HFF-Myc (cell line): ENCODE measurements around the gene NDUFB6.

ENCODE experiments used
- DNase-seq: peaks from one replicate; pipeline ENCODE4 v3.0.0-alpha.2; 2011; ENCODE audit warnings: low read depth; ENCODE audit errors: extremely low read depth
- H3K4me3 ChIP-seq: replicated peaks from 2 replicates; pipeline ENCODE4 v1.5.1; 2011; ENCODE audit warnings: low read depth, mild to moderate bottlenecking, control low read depth, low read length
- TF ChIP-seq, protein P1 (sequence below): IDR thresholded peaks from 2 replicates; pipeline ENCODE4 v1.5.1; 2012; ENCODE audit warnings: mild to moderate bottlenecking, low read depth, low read length, control low read depth; ENCODE audit errors: missing control alignments

NDUFB6 gene

DNA sequence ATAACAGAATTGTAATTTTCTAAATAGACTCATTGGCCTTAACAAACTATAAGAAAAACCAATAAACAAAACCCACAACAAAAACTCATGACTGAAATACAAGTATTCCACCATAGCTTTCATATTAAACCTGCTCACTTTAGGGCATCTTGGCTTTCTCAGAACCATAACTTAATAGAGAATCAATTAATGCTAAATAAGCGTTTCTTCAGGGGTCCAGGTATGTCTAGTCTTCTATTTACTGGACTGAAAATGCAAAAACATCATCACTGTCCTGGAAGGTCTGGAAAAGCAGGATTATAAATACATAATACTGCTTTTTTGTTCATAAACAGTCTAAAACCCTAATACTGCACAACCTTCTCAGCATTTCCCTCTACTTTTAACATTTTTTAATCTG lies 27.1 kb downstream of the NDUFB6 start:
- TF ChIP-seq, protein P1, sequence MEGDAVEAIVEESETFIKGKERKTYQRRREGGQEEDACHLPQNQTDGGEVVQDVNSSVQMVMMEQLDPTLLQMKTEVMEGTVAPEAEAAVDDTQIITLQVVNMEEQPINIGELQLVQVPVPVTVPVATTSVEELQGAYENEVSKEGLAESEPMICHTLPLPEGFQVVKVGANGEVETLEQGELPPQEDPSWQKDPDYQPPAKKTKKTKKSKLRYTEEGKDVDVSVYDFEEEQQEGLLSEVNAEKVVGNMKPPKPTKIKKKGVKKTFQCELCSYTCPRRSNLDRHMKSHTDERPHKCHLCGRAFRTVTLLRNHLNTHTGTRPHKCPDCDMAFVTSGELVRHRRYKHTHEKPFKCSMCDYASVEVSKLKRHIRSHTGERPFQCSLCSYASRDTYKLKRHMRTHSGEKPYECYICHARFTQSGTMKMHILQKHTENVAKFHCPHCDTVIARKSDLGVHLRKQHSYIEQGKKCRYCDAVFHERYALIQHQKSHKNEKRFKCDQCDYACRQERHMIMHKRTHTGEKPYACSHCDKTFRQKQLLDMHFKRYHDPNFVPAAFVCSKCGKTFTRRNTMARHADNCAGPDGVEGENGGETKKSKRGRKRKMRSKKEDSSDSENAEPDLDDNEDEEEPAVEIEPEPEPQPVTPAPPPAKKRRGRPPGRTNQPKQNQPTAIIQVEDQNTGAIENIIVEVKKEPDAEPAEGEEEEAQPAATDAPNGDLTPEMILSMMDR, result no peak
- DNase-seq, result no peak
- no peak overlapping the region for H3K4me3 ChIP-seq

DNA sequence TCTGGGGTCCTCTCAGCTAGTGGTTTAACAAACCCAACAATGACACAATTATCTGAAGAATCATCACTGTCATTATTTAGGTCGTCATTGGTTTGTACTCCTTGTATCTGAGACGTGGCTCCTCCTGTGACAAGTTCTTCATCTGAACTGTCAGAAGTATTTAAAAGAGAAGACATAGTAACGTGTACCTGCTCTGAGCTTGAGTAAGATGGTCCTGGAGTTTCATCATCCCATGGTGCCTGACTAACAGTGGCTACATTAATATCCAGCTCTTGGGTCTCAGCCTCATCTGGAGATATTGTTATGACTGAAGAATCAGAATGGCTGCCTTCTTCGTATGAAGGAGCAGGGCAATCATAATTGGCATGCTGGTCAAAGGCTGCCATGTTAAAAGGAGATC lies 29.9 kb downstream of the NDUFB6 start:
- H3K4me3 ChIP-seq, result no peak overlapping the region
- TF ChIP-seq, protein P1, result no peak
- DNase-seq, result no peak

DNA sequence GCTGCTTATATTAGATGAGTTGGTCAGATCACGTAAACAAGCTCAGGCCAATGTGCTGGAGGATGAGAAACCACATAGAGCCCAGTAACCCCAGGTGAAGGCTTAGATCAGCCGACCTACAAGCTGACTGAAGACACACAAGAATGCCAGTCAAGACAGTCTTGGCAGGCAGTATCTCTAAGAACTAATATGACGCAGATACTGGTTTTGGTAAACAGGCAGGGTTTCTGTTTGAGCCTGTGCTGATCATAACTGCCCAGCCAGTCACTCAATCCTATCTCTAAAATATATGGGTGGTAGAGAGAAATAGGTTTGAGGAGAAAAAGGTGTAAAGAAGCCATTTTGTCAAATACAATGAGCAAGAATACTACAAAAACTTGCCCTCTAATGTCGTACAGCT lies 39.1 kb downstream of the NDUFB6 start:
- TF ChIP-seq, protein P1, result no peak
- DNase-seq, result no peak
- H3K4me3 ChIP-seq, result no peak overlapping the region

DNA sequence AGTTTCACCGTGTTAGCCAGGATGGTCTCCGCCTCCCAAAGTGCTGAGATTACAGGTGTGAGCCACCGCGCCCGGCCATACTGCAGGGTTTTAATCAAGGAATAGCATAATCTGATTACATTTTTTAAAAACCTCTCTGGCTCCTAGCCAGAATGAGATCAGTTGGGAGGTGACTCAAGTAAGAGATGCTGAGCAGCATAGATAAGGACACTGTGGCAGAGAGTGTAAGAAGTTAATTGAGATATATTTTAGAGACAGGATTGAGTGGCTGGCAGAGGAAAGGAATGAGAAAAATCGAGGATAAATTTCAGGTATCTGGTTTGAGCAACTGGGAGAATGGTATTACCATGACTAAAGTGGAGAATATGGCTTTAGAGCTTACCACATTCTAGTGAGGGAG lies 39.6 kb downstream of the NDUFB6 start:
- TF ChIP-seq, protein P1, result no peak
- no peak for DNase-seq
- no peak overlapping the region for H3K4me3 ChIP-seq

DNA sequence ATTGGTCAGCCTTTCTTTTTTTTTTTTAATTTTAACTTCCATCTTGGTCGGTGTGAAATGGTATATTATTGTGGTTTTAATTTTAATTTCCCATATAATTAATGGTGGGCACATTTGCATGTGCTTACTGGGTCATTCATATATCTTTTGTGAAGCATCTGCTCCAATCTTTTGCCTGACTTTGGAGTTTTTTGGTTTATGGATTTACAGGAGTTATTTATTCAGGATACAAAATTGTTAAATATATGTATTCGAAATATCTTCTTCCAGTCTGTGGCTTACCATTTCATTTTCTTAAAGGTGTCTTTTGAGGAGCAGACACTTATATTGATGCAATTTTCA lies 46.3 kb downstream of the NDUFB6 start:
- TF ChIP-seq, protein P1, result no peak
- peak overlapping the region; percentile 52 for H3K4me3 ChIP-seq
- DNase-seq, result no peak

DNA sequence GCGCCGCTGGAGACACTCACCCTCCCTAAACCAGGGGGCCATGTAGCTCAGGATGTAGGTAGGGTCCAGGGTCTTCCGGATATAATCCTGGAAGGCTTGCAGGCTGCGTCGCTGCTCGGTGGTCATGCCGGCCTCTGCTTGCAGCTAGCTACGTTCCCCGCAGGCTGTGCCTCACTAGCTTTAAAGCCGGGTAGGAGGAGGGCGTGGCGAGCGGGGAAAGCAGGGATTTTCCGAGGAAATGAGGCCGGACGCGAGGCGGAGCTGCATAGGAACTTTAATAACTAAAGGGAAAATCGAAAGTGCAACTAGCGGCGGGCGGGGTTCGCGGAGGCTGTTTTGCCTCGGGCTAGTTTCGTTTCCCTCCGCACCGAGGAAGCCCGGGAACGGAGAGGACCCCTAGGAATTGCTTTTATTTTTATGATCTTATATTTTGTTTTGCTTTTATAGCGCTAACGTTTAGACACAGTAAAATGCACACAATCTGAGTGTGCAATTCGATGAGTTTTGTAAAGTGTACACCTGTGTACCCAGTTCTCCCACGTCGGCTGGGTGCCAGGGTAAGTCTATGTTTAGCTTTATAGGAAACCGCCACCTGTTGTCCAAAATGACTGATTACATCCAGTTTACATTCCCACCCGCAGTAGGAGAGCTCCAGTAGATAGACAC lies 46.8 kb downstream of the NDUFB6 start, which contains the start of gene RIGI:
RIGI (minus strand) TSS at position 156 of the 666 bp plus-strand sequence; CDS start at position 126, 30 bp downstream.
- DNase-seq, result peak; percentile 82
- TF ChIP-seq, protein P1, result peak; percentile 45
- peak within 1 kb of the TSS; percentile 52 for H3K4me3 ChIP-seq

DNA sequence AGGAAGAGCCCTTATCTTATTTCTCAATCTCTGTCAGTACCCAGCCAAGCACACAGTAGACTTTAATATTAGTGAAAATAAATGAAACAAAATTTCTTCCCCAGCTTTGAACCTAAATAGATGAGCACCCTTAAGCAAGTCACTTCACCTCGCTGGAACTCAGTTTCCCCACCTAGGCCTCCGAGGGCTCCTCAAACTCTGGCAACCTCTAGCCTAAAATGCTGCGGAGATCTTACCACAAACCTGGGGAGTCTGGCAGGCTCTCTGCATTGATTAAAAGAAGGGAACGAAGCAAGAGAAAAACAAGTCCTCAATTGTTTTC lies 47.3 kb downstream of the NDUFB6 start:
- no peak for DNase-seq
- TF ChIP-seq, protein P1, result no peak
- peak overlapping the region; percentile 52 for H3K4me3 ChIP-seq
